ENCODE measurements around the gene ZNF407.

Gene ZNF407

DNA sequence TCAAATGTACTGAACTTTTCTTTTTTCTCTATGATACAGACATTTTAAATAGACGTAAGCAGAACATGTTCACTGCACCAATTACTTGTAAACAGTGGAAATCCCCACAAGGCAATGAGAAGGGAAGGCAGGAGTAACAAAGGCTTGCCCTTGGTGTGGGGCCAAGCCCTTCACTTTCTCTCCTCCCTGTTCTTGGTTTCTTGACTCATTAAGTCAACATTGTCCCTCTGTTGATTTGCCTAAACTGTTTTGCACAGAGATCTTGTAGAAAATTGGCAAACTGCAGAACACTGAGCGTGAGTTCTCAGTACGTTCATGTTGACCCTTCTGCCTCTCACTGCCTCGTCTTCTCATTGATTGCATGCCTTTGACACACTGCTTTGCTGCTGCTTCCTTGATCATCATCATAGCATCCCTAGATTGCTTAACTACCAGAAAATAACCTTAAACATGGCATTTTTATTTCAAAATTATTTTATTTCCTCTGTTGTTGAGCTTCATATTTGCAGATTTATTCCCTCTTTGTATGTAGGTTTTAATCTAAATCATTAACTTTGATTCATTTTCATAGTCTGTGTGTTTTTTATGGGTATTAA is 353.6 kb downstream of the ZNF407 start:
- H3K36me3 ChIP-seq = no peaks in the 10 kb centered on the region
- no peaks in the 10 kb centered on the region for H3K27me3 ChIP-seq
- no peaks in the 10 kb centered on the region for H3K9me3 ChIP-seq
- no peak for TF ChIP-seq CTCF (IDR thresholded peaks at IDR 0.05; ENCODE audit: low read depth, low read length)
- H3K4me3 ChIP-seq (ENCODE audit: low read depth, low read length) = no peak overlapping the region
- no peaks in the 10 kb centered on the region for H3K4me1 ChIP-seq
- no peak for DNase-seq

- Histone ChIP-seq H3K36me3 (no peaks in the 10 kb centered on the region), H3K4me3 (ENCODE audit: low read depth, low read length) (no peak overlapping the region), H3K4me1 (no peaks in the 10 kb centered on the region), H3K27me3 (no peaks in the 10 kb centered on the region), H3K9me3 (no peaks in the 10 kb centered on the region)
- DNase-seq = no peak
- TF ChIP-seq CTCF (IDR thresholded peaks at IDR 0.05; ENCODE audit: low read depth, low read length) = no peak
These were observed 360.0 kb downstream of the ZNF407 start for GRCh38 chr18:74957588-74958224.

GRCh38 chr18:74959216-74959615 is 361.5 kb downstream of the ZNF407 start:
- Histone ChIP-seq H3K27me3 (no peaks in the 10 kb centered on the region), H3K36me3 (no peaks in the 10 kb centered on the region), H3K9me3 (no peaks in the 10 kb centered on the region), H3K4me1 (no peaks in the 10 kb centered on the region), H3K4me3 (ENCODE audit: low read depth, low read length) (no peak overlapping the region)
- no peak for TF ChIP-seq CTCF (IDR thresholded peaks at IDR 0.05; ENCODE audit: low read depth, low read length)
- DNase-seq = no peak

- Histone ChIP-seq H3K4me3 (ENCODE audit: low read depth, low read length) (no peak overlapping the region), H3K27me3 (no peaks in the 10 kb centered on the region), H3K9me3 (no peaks in the 10 kb centered on the region), H3K36me3 (no peaks in the 10 kb centered on the region), H3K4me1 (no peaks in the 10 kb centered on the region)
- no peak for TF ChIP-seq CTCF (IDR thresholded peaks at IDR 0.05; ENCODE audit: low read depth, low read length)
- no peak for DNase-seq
These were observed 363.9 kb downstream of the ZNF407 start for GRCh38 chr18:74961596-74961995.

- H3K4me1 ChIP-seq = no peaks in the 10 kb centered on the region
- no peaks in the 10 kb centered on the region for H3K9me3 ChIP-seq
- DNase-seq = peak; percentile 31
- H3K36me3 ChIP-seq = no peaks in the 10 kb centered on the region
- H3K27me3 ChIP-seq = no peaks in the 10 kb centered on the region
- H3K4me3 ChIP-seq (ENCODE audit: low read depth, low read length) = no peak overlapping the region
- peak; percentile 59 for TF ChIP-seq CTCF (IDR thresholded peaks at IDR 0.05; ENCODE audit: low read depth, low read length)
These were observed 366.3 kb downstream of the ZNF407 start for GRCh38 chr18:74963820-74964446.

- no peak for TF ChIP-seq CTCF (IDR thresholded peaks at IDR 0.05; ENCODE audit: low read depth, low read length)
- Histone ChIP-seq H3K4me3 (ENCODE audit: low read depth, low read length) (no peak overlapping the region), H3K36me3 (no peaks in the 10 kb centered on the region), H3K9me3 (no peaks in the 10 kb centered on the region), H3K27me3 (no peaks in the 10 kb centered on the region), H3K4me1 (no peaks in the 10 kb centered on the region)
- no peak for DNase-seq
These were observed 368.0 kb downstream of the ZNF407 start for GRCh38 chr18:74965682-74966081.

Measured in BE2C (cell line).